MM.1S (cell line): ENCODE measurements around the gene KDM7A.

Source experiments
- DNase-seq: peaks from one replicate; pipeline ENCODE4 v3.0.0-alpha.2; 2015
- H2AFZ ChIP-seq: fragments of 300-600 bp; sonication (generic); 2 replicates; pipeline ENCODE4 v1.6.0; 2016; ENCODE audit warnings: antibody characterized with exemption, low read length
- H3F3A ChIP-seq: fragments of 300-600 bp; sonication (generic); 2 replicates; pipeline ENCODE4 v1.6.1; 2016; ENCODE audit warnings: mild to moderate bottlenecking, antibody characterized with exemption, low read length, moderate library complexity, mixed read lengths; ENCODE audit not compliant: insufficient read depth
- H3K27ac ChIP-seq: fragments of 300-600 bp; sonication (generic); 2 replicates; pipeline ENCODE4 v1.5.1; 2016; ENCODE audit warnings: mild to moderate bottlenecking, low read length
- H3K27me3 ChIP-seq: fragments of 300-600 bp; sonication (generic); replicated peaks from 2 replicates; pipeline ENCODE4 v1.6.0; 2016; ENCODE audit warnings: low read length; ENCODE audit not compliant: insufficient read depth
- H3K36me3 ChIP-seq: fragments of 300-600 bp; sonication (generic); replicated peaks from 2 replicates; pipeline ENCODE4 v1.6.1; 2016; ENCODE audit warnings: mild to moderate bottlenecking, low read length, mixed read lengths; ENCODE audit not compliant: insufficient read depth
- H3K4me1 ChIP-seq: fragments of 300-600 bp; sonication (generic); 2 replicates; pipeline ENCODE4 v1.6.1; 2016; ENCODE audit warnings: low read length, mixed read lengths
- H3K4me2 ChIP-seq: fragments of 300-600 bp; sonication (generic); 2 replicates; pipeline ENCODE4 v1.6.0; 2016; ENCODE audit warnings: low read depth, low read length
- H3K4me3 ChIP-seq: fragments of 300-600 bp; sonication (generic); 2 replicates; pipeline ENCODE4 v1.5.1; 2016; ENCODE audit warnings: low read length, mixed read lengths
- H3K79me2 ChIP-seq: fragments of 300-600 bp; sonication (generic); 2 replicates; pipeline ENCODE4 v1.6.1; 2016; ENCODE audit warnings: mixed run types, low read length, mixed read lengths
- H3K9ac ChIP-seq: fragments of 300-600 bp; sonication (generic); 2 replicates; pipeline ENCODE4 v1.6.1; 2016; ENCODE audit warnings: low read length, mixed read lengths
- H3K9me2 ChIP-seq: fragments of 300-600 bp; sonication (generic); replicated peaks from 2 replicates; pipeline ENCODE4 v1.6.1; 2016; ENCODE audit warnings: mild to moderate bottlenecking, low read length, mixed read lengths; ENCODE audit not compliant: insufficient read depth
- H3K9me3 ChIP-seq: fragments of 300-600 bp; sonication (generic); replicated peaks from 2 replicates; pipeline ENCODE4 v1.6.1; 2016; ENCODE audit warnings: mild to moderate bottlenecking, low read length, mixed read lengths; ENCODE audit not compliant: insufficient read depth
- H4K20me1 ChIP-seq: fragments of 300-600 bp; sonication (generic); 2 replicates; pipeline ENCODE4 v1.6.1; 2016; ENCODE audit warnings: mild to moderate bottlenecking, low read length, moderate library complexity, mixed read lengths; ENCODE audit not compliant: insufficient read depth
- CTCF ChIP-seq: fragments of 300-600 bp; sonication (generic); IDR thresholded peaks from 2 replicates; pipeline ENCODE4 v1.5.1; 2016; ENCODE audit warnings: antibody characterized with exemption, low read length, mixed read lengths
- EZH2 ChIP-seq: fragments of 300-600 bp; sonication (generic); optimal IDR thresholded peaks from 2 replicates; pipeline ENCODE3; 2017; ENCODE audit warnings: low read depth, mild to moderate bottlenecking, antibody characterized with exemption, low read length, mixed read lengths
- EZH2phosphoT487 ChIP-seq: fragments of 300-600 bp; sonication (generic); IDR thresholded peaks from 2 replicates; pipeline ENCODE4 v1.6.1; 2018; ENCODE audit warnings: antibody characterized with exemption, low read length

The KDM7A gene

GRCh38 chr7:140061607-140061930 is 115.2 kb downstream of the KDM7A start:
- H3K9me2 ChIP-seq: no peaks in the 10 kb centered on the region
- no peaks in the 10 kb centered on the region for H3F3A ChIP-seq
- H3K9ac ChIP-seq: no peak overlapping the region
- no peak overlapping the region for H2AFZ ChIP-seq
- H3K4me3 ChIP-seq: no peak overlapping the region
- TF ChIP-seq EZH2 (no peak), CTCF (no peak), EZH2phosphoT487 (no peak)
- no peaks in the 10 kb centered on the region; the same call in 1 of the 2 replicates for H3K27me3 ChIP-seq
- no peak overlapping the region for H3K4me2 ChIP-seq
- no peaks in the 10 kb centered on the region for H3K9me3 ChIP-seq
- no peak for DNase-seq
- H3K27ac ChIP-seq: no peak overlapping the region
- H3K79me2 ChIP-seq: no peaks in the 10 kb centered on the region
- H3K4me1 ChIP-seq: no peaks in the 10 kb centered on the region
- no peaks in the 10 kb centered on the region for H3K36me3 ChIP-seq
- H4K20me1 ChIP-seq: no peaks in the 10 kb centered on the region

- no peaks in the 10 kb centered on the region for H3F3A ChIP-seq
- no peak for DNase-seq
- H3K9me3 ChIP-seq: no peaks in the 10 kb centered on the region
- H4K20me1 ChIP-seq: no peaks in the 10 kb centered on the region
- no peaks in the 10 kb centered on the region for H3K9me2 ChIP-seq
- no peak overlapping the region for H3K4me3 ChIP-seq
- H3K27me3 ChIP-seq: no peaks in the 10 kb centered on the region; the same call in 1 of the 2 replicates
- H3K9ac ChIP-seq: no peak overlapping the region
- H3K79me2 ChIP-seq: no peaks in the 10 kb centered on the region
- TF ChIP-seq EZH2: no peak
- TF ChIP-seq EZH2phosphoT487: no peak
- no peak for TF ChIP-seq CTCF
- no peaks in the 10 kb centered on the region for H3K4me1 ChIP-seq
- no peak overlapping the region for H3K4me2 ChIP-seq
- H3K27ac ChIP-seq: no peak overlapping the region
- no peak overlapping the region for H2AFZ ChIP-seq
- no peaks in the 10 kb centered on the region for H3K36me3 ChIP-seq
Observed at GRCh38 chr7:140060788-140061606, 115.8 kb downstream of the KDM7A start.

GRCh38 chr7:140060243-140060630 is 116.5 kb downstream of the KDM7A start:
- Histone ChIP-seq H3F3A (no peaks in the 10 kb centered on the region), H3K9me2 (no peaks in the 10 kb centered on the region), H3K9me3 (no peaks in the 10 kb centered on the region), H2AFZ (no peak overlapping the region), H4K20me1 (no peaks in the 10 kb centered on the region), H3K79me2 (no peaks in the 10 kb centered on the region), H3K4me2 (no peak overlapping the region), H3K4me3 (no peak overlapping the region), H3K27me3 (no peaks in the 10 kb centered on the region; the same call in 1 of the 2 replicates), H3K36me3 (no peaks in the 10 kb centered on the region), H3K27ac (no peak overlapping the region), H3K4me1 (no peaks in the 10 kb centered on the region), H3K9ac (no peak overlapping the region)
- DNase-seq: no peak
- TF ChIP-seq CTCF: no peak
- TF ChIP-seq EZH2: no peak
- no peak for TF ChIP-seq EZH2phosphoT487
